OCI-LY1 (cell line): ENCODE data around the gene MAX.

ENCODE experiments used
- H2AFZ ChIP-seq: fragments of 200-600 bp; sonication (generic), shearing (Covaris generic); 2 replicates; pipeline ENCODE4 v1.6.0; 2014; ENCODE audit warnings: antibody characterized with exemption, mild to moderate bottlenecking, low read length
- H3F3A ChIP-seq: fragments of 200-600 bp; sonication (generic), shearing (Covaris generic); 2 replicates; pipeline ENCODE4 v1.6.0; 2014; ENCODE audit warnings: mild to moderate bottlenecking, antibody characterized with exemption, low read length, moderate library complexity; ENCODE audit not compliant: insufficient read depth
- H3K27ac ChIP-seq: fragments of 200-600 bp; sonication (generic); 2 replicates; pipeline ENCODE4 v1.5.1; 2014; ENCODE audit warnings: low read length, mixed run types, mild to moderate bottlenecking, low read depth; ENCODE audit not compliant: poor library complexity, severe bottlenecking
- H3K27me3 ChIP-seq: fragments of 200-600 bp; sonication (generic); 2 replicates; pipeline ENCODE4 v1.6.0; 2014; ENCODE audit warnings: antibody characterized with exemption, mild to moderate bottlenecking, low read length, moderate library complexity; ENCODE audit not compliant: insufficient read depth
- H3K36me3 ChIP-seq: fragments of 200-600 bp; sonication (generic); 2 replicates; pipeline ENCODE4 v1.6.1; 2014; ENCODE audit warnings: mild to moderate bottlenecking, antibody characterized with exemption, low read length, moderate library complexity, mixed read lengths; ENCODE audit not compliant: insufficient read depth
- H3K4me1 ChIP-seq: fragments of 200-600 bp; sonication (generic); 2 replicates; pipeline ENCODE4 v1.5.1; 2014; ENCODE audit warnings: mild to moderate bottlenecking, low read length, moderate library complexity; ENCODE audit not compliant: insufficient read depth, severe bottlenecking
- H3K4me2 ChIP-seq: fragments of 200-600 bp; sonication (generic), shearing (Covaris generic); 2 replicates; pipeline ENCODE4 v1.6.1; 2014; ENCODE audit warnings: low read length
- H3K4me3 ChIP-seq: fragments of 200-600 bp; sonication (generic); 2 replicates; pipeline ENCODE4 v1.5.1; 2014; ENCODE audit warnings: low read length, low read depth, mild to moderate bottlenecking, mixed read lengths; ENCODE audit not compliant: poor library complexity, severe bottlenecking
- H3K79me2 ChIP-seq: fragments of 200-600 bp; shearing (Covaris generic); 2 replicates; pipeline ENCODE4 v1.6.1; 2016; ENCODE audit warnings: mixed run types, low read length, mixed read lengths; ENCODE audit not compliant: insufficient read depth
- H3K9ac ChIP-seq: fragments of 200-600 bp; sonication (generic), shearing (Covaris generic); 2 replicates; pipeline ENCODE4 v1.6.1; 2014; ENCODE audit warnings: mild to moderate bottlenecking, low read length, mixed read lengths
- H3K9me2 ChIP-seq: fragments of 200-600 bp; sonication (generic), shearing (Covaris generic); 2 replicates; pipeline ENCODE4 v1.6.1; 2014; ENCODE audit warnings: low read depth, mild to moderate bottlenecking, low read length, mixed read lengths
- H3K9me3 ChIP-seq: fragments of 200-600 bp; shearing (Covaris generic); 2 replicates; pipeline ENCODE4 v1.6.1; 2014; ENCODE audit warnings: low read length, mixed read lengths
- H4K20me1 ChIP-seq: fragments of 200-600 bp; sonication (generic), shearing (Covaris generic); 2 replicates; pipeline ENCODE4 v1.6.0; 2016; ENCODE audit warnings: mild to moderate bottlenecking, low read length; ENCODE audit not compliant: insufficient read depth
- CTCF ChIP-seq: fragments of 200-600 bp; sonication (generic), shearing (Covaris generic); IDR thresholded peaks from 2 replicates; pipeline ENCODE4 v1.5.1; 2017; ENCODE audit warnings: mild to moderate bottlenecking, antibody characterized with exemption, low read length, moderate library complexity, mixed read lengths
- EZH2 ChIP-seq: fragments of 200-600 bp; sonication (generic), shearing (Covaris generic); IDR thresholded peaks from 2 replicates; pipeline ENCODE4 v1.8.0; 2017; ENCODE audit warnings: borderline replicate concordance, mixed run types, mild to moderate bottlenecking, antibody characterized with exemption, low read length, moderate library complexity, mixed read lengths

Gene MAX

GRCh38 chr14:65027127-65027799 lies 75.1 kb downstream of the MAX start:
- H3K27me3 ChIP-seq = no peaks in the 10 kb centered on the region
- no peaks in the 10 kb centered on the region for H3K79me2 ChIP-seq
- no peaks in the 10 kb centered on the region for H3K4me1 ChIP-seq
- no peak overlapping the region for H3K4me3 ChIP-seq
- H4K20me1 ChIP-seq = no peaks in the 10 kb centered on the region
- no peaks in the 10 kb centered on the region for H3F3A ChIP-seq
- H3K9me3 ChIP-seq = no peaks in the 10 kb centered on the region
- H3K4me2 ChIP-seq = no peak overlapping the region
- no peaks in the 10 kb centered on the region for H3K9me2 ChIP-seq
- TF ChIP-seq EZH2 = no peak
- no peak for TF ChIP-seq CTCF
- H3K9ac ChIP-seq = no peak overlapping the region
- no peak overlapping the region for H3K27ac ChIP-seq
- H2AFZ ChIP-seq = no peak overlapping the region
- H3K36me3 ChIP-seq = peaks cover 26% of the 10 kb centered on the region; the same call in 1 of the 2 replicates

DNA sequence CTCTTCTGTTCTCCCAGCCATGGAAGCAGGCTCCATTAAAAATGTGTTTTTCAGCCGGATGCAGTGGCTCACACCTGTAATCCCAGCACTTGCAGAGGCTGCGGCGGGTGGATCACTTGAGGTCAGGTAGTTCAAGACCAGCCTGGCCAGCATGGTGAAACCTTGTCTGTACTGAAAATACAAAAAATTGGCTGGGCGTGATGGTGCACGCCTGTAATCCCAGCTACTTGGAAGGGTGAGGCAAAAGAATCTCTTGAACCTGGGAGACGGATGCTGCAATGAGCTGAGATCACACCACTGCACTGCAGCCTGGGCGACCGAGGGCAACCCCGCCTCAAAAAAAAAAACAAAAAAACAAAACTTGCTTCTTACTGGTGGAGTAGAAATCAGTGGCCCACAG lies 75.8 kb downstream of the MAX start:
- Histone ChIP-seq H3K79me2 (no peaks in the 10 kb centered on the region), H3K4me1 (no peaks in the 10 kb centered on the region), H3F3A (no peaks in the 10 kb centered on the region), H3K36me3 (peaks cover 29% of the 10 kb centered on the region; the same call in 1 of the 2 replicates), H2AFZ (no peak overlapping the region), H3K9ac (no peak overlapping the region), H3K4me3 (no peak overlapping the region), H3K27ac (no peak overlapping the region), H3K9me2 (no peaks in the 10 kb centered on the region), H4K20me1 (no peaks in the 10 kb centered on the region), H3K27me3 (no peaks in the 10 kb centered on the region), H3K4me2 (no peak overlapping the region), H3K9me3 (no peaks in the 10 kb centered on the region)
- TF ChIP-seq CTCF (no peak), EZH2 (no peak)

DNA sequence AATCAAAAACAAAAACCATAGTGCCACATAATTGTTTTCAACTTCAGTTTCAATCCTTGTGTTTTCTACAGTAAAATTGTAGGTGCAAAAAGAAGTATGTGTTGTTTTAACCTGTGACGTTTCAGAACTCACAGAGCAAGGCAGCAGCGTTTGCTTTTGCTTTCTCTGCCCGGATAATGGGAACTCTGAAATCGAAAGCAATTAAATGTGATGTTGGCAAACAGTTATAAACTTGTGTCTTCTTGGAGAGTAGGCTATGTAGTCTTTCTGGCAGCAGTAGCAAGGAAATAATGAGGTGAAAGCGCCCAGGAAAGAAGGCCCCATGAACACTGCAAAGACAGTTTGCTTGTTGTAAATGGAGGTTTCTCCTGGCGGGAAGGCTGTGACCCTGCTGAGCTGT lies 76.5 kb downstream of the MAX start:
- H2AFZ ChIP-seq = no peak overlapping the region
- no peak for TF ChIP-seq EZH2
- TF ChIP-seq CTCF = no peak
- no peak overlapping the region for H3K4me2 ChIP-seq
- no peaks in the 10 kb centered on the region for H3F3A ChIP-seq
- H3K79me2 ChIP-seq = no peaks in the 10 kb centered on the region
- H3K9ac ChIP-seq = no peak overlapping the region
- H3K27ac ChIP-seq = no peak overlapping the region
- no peaks in the 10 kb centered on the region for H3K9me3 ChIP-seq
- no peaks in the 10 kb centered on the region for H3K27me3 ChIP-seq
- H3K36me3 ChIP-seq = peaks cover 29% of the 10 kb centered on the region; the same call in 1 of the 2 replicates
- H3K4me3 ChIP-seq = no peak overlapping the region
- no peaks in the 10 kb centered on the region for H3K9me2 ChIP-seq
- no peaks in the 10 kb centered on the region for H3K4me1 ChIP-seq
- no peaks in the 10 kb centered on the region for H4K20me1 ChIP-seq
